ENCODE data around the gene EEF1AKMT3.
A peak's percentile ranks its signal among the peaks of the same experiment; 100 is the strongest.

EEF1AKMT3 gene

DNA sequence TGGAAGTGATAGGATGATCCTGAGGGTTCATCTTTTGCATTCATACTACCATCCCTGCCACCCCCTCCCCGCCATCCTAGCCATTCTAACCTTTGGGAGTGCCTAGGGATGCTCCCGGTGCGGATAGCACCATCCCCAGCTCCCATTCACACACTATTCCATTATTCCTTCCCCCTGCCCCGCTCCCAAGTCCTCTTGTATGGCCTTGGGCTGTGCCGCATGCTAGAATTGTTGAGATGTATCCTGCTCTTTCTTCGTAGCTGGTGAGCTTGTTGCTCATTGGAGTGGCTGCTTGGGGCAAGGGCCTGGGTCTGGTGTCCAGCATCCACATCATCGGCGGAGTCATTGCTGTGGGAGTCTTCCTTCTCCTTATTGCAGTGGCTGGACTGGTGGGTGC, 26.9 kb upstream of the EEF1AKMT3 start:
- no peak overlapping the region for H3K4me3 ChIP-seq (ENCODE audit: low read length)
- DNase-seq (ENCODE audit: low read depth, low spot score), result no peak

DNA sequence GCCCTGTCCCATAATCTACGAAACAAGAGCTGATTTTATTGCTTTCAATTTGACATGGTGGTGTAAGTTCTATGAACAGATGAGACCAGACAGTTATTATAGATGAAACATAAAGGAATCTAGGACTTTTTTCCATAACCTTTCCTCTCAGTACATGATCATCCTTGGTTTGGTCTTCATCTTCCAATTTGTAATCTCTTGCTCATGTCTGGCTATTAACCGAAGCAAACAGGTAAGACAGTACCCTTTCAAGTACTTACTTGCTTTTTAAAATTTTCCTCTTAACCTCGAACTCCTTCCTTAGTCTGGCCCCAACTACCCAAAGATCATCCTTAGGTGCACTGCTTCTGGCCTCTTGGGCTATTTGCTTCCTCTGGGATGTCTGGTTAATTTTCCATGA, 26.4 kb upstream of the EEF1AKMT3 start:
- no peak for DNase-seq (ENCODE audit: low read depth, low spot score)
- no peak overlapping the region for H3K4me3 ChIP-seq (ENCODE audit: low read length)

DNA sequence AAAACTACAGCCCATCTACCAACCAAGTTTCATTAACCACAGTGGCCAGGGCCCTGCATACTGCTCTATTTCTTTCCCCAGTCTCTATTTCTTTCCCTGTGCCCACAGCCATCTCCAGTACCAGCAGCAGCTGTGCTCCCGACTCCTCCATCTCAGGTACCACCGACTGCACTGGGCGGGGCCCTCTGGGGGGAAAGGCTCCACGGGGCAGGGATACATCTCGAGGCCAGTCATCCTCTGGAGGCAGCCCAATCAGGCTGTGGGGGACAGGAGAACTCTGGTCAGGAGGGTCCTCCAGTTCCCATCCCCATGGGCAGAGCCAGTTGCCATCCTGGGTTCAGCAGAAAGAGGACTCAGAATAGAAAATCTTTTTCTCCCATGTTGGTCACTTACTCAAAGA, 23.4 kb upstream of the EEF1AKMT3 start:
- no peak overlapping the region for H3K4me3 ChIP-seq (ENCODE audit: low read length)
- DNase-seq (ENCODE audit: low read depth, low spot score), result no peak

DNA sequence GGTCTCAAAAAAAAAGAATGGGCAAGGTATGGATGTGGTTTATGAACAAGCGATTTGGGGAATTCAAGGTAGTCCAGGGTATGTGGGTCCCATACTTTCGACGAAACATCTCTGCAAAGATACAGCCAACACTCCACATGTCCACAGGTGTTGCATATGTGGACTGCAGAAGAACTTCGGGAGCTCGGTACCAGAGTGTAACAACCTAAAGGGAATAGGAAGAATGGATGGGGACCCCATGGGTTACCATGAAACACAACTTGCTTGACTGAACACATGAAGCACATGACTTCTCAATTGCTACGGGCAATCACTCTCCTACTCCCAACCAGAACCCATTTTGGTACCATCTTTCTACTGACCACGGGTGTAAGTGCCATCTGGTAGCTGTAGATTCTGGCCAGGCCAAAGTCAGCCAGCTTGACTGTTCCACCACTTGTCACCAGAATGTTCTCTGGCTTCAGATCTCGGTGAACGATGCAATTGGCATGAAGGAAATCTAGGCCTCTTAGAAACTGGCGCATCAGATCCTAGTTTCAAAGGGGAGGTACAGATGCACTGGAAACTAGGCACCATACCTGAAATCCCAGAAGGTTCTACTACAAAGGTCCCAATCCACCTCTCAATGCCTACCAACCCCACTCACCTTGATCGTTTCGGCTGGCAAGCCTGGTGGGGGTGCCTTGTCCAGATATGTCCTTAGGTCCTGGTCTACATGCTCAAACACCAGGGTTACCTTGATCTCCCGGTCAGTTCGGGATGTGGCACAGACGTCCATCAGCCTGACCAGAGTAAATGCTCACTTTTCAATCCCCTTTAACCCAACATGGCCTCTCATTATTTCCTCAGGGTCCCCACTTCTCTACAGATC, 21.6 kb upstream of the EEF1AKMT3 start:
- H3K4me3 ChIP-seq (ENCODE audit: low read length), result peak overlapping the region; percentile 98
- no peak for DNase-seq (ENCODE audit: low read depth, low spot score)

DNA sequence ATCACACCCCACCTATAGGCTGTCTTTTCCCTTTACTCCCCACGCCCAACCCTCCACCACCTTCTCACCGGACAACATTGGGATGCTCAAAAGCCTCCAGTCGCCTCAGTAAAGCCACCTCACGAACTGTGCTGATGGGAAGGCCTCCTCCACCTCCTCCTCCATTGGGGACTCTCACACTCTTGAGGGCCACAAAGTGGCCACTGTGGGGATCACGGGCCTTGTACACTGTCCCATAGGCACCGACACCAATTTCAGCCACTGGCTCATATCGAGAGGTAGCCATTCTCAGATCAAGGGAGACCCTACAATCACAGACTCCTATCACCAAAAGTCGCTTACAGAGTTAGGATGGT, 21.0 kb upstream of the EEF1AKMT3 start:
- no peak for DNase-seq (ENCODE audit: low read depth, low spot score)
- peak overlapping the region; percentile 98 for H3K4me3 ChIP-seq (ENCODE audit: low read length)

DNA sequence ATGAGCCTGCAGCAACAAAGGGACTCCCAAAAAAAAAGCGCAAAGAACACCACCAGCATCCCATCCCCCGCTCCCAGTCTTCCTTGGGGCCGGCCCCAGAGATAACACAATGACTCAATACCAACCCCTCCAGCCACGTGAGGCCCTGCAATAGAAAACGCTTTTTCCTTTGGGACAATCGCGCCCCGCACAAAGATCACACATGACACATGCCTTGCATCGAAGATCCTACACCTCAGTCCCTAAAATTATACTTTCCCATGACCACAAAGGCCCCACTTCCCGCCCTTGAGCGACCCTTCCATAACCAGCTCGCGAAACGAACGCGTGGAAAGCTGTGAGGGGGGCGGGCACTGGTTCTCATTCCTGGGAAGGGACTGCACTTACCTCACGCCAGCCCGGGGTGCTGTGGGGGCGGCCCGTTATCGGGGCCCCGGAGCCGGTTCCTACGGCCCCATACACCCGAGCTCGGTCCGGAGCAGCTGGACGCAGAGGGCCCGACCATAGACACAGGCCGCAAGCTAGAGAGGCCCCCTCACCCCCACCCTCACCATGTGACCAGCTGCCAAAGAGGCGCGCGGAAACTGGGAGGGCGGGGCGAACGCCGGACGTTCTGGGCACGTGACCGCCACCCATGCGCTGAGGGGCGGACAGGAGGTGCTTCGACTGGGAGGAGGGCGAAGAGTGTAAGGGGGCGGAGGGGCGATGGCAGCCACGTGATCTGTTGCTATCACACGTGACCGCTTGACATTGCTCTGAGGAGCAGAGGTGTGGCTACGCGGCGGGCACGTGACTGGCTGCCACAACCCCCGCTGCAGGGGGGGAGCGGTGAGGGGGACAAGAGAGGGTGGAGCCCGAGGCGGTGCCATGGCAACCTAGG, 20.4 kb upstream of the EEF1AKMT3 start, which contains the start of gene CDK4:
CDK4 (minus strand) TSS at position 523 of the 880 bp plus-strand sequence. CDS start 593 bp downstream, outside the sequence.
- DNase-seq (ENCODE audit: low read depth, low spot score), result peak; percentile 99
- peak within 1 kb of the TSS; percentile 98 for H3K4me3 ChIP-seq (ENCODE audit: low read length)

DNA sequence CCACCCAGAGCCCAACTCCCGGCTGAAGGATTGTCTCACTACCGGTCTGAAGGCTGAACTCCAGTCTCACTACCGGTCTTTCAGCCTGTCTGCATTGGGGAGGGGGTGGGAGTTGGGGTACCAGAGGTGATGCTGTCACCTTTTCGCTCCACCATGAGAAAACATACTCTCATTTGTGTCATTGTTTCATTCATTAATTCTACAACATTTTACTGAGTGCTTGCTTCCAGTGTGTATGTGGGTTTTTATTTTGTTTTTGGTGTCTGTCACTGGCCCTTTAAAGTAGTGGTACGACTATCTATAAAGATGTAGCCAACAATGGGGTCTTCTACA, 19.8 kb upstream of the EEF1AKMT3 start:
- H3K4me3 ChIP-seq (ENCODE audit: low read length), result peak overlapping the region; percentile 52

DNA sequence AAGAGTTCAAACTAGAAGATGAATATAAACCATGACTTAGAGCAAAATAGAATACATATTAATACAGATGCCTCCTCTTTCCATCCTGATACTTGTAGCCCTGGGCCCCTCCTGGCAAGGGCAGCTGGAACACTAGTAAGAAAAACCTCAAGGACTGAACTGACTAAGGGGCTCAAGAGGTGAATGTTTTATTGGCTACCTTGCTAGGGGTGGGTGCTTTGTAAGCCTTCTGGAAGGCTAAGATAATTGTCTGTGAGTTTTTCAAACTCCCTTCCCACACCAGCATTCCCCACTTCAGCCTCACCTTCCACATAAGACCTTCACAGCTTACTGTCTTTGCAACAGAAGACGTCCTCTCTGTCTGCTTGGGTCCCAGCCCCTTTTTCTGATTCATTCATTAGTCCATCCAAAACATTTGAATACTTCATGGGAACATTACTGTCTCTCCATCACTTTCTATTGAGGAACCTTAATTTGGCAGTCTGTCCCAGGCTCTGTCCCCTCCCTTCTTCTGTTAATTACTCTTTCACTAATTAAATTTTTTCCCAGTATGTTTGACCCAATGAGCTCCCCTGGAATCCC, 18.6 kb upstream of the EEF1AKMT3 start:
- DNase-seq (ENCODE audit: low read depth, low spot score), result no peak
- H3K4me3 ChIP-seq (ENCODE audit: low read length), result peak overlapping the region; percentile 57

More for the DNA sequence above, 19.8 kb upstream of the EEF1AKMT3 start:
- DNase-seq (ENCODE audit: low read depth, low spot score), result no peak

DNA sequence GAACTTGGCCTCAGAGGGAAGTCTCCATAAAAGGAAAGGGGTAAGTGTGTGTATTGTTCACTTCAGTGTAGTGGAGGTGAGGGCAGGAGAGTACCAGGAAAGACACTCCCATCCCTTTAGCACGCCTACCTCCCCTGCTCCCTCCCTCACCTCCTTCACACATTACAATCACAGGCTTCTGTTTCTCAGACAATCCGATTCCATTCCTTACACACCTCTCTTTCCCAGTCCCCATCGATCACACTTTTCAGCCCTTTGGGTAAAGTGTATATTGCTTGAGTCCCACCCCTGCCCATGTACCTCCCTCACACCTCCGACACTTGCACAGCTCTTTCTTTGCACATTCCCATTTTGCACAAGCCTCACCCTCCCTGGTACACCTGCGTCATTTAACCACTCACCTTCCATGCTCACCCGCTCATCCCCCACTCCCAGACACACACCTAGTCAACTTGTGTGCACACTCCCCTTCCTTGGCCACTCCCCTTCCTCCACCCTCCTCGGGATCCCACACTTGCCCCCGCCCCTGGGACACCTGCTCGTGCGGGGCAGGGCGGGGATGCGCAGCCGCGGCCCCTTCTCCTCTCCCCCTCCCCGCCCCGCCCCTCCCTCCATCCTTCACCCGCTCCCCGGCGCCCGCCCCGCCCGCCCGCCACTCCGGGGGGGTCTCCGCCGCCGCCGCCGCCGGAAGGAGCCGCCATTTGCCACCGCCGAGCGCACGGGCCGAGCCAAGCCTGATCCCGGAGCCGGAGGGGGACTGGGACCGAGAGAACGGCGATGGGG, 17.8 kb upstream of the EEF1AKMT3 start, which contains the start of gene MARCHF9:
MARCHF9 (plus strand) TSS at position 693 of the 783 bp plus-strand sequence. CDS start 426 bp downstream, outside the sequence.
- peak; percentile 88 for DNase-seq (ENCODE audit: low read depth, low spot score)

DNA sequence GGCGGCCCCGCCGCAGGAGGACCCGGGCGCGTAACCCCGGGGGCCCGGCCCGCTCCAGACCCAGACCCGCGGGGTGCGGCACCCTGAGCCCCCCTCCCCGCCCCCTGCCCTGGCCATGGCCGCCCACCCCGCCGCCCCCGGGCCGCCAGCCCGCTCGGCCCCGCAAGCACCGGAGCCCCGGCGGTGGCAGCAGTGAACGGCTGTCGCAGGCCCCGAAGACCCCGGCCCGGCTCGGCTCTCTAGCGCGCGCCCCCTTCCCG, 17.3 kb upstream of the EEF1AKMT3 start:
- H3K4me3 ChIP-seq (ENCODE audit: low read length), result peak overlapping the region; percentile 57
- DNase-seq (ENCODE audit: low read depth, low spot score), result no peak

More for the DNA sequence above, 17.8 kb upstream of the EEF1AKMT3 start, which contains the start of gene MARCHF9:
- peak within 1 kb of the TSS; percentile 57 for H3K4me3 ChIP-seq (ENCODE audit: low read length)

DNA sequence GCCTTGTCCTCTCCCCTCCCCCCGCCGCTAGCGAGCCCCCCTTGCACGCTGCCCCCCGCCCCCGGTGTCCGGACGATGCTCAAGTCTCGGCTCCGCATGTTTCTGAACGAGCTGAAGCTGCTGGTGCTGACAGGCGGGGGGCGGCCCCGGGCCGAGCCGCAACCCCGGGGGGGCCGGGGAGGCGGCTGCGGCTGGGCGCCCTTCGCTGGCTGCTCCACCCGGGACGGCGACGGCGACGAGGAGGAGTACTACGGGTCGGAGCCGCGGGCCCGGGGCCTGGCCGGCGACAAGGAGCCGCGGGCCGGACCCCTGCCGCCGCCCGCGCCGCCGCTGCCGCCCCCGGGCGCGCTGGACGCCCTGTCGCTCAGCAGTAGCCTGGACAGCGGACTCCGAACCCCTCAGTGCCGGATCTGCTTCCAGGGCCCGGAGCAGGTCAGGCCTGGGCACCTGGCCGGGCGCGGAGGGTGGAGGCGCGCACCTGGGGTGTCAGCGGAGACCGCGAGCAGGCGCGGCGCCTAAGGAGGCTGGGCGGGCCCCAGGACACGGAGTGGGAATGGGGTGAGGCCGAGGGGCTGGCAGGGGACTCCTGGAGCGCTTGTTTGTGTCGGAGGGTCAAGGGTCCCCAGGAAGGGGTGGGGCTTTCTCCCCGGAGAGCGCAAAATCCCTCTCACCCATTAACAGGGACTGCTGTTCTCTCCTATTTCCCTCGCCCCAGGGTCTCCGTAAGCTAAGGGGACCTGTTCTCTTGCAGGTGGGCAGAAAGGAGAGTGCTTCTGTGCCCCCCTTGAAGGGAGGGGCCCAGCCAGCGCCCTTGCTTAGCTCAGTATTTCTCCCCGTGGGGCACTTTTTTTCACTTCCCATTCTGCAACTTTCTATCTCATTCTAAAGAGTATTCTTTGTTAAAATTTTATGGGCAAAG, 16.7 kb upstream of the EEF1AKMT3 start:
- peak overlapping the region; percentile 57 for H3K4me3 ChIP-seq (ENCODE audit: low read length)
- no peak for DNase-seq (ENCODE audit: low read depth, low spot score)

DNA sequence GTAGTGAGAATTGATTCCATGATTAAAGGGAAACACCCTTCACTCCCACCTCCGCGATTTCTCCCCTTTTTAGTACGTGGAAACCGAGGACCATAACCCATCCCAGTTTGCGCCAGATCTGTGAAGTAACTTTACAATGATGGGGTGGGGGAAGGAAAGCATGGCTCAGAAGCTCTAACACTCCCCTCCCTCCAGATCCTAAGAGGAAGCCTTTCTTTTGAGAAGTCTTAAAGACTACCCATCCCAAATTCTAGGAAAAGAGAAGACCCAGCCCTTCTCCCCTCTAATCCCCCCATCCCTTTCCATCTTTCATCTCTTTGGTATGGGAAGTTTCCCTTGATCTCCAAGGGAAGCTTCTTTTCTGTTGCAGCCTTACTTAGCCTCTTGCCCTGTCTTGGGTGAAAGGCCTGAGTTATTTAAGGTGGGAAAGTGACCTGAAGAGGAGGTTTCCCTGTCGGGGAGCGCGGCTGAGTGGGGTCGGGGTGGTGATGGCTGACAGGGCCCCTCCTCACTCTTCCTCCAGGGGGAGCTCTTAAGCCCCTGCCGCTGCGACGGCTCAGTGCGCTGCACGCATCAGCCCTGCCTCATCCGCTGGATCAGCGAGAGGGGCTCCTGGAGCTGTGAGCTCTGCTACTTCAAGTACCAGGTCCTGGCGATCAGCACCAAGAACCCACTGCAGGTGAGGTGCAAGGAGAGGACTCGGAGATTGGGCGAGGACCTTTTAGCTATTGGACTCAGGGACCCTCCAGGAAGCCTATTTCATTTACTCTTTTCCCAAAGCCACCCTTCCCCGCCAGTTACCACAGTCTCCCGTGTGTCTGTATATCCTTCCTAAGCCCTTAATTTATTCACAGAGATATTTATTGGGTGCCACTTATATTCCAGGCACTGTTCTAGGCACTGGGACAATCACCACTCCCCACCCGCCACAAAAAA, 15.7 kb upstream of the EEF1AKMT3 start:
- peak; percentile 51 for DNase-seq (ENCODE audit: low read depth, low spot score)
- peak overlapping the region; percentile 57 for H3K4me3 ChIP-seq (ENCODE audit: low read length)

DNA sequence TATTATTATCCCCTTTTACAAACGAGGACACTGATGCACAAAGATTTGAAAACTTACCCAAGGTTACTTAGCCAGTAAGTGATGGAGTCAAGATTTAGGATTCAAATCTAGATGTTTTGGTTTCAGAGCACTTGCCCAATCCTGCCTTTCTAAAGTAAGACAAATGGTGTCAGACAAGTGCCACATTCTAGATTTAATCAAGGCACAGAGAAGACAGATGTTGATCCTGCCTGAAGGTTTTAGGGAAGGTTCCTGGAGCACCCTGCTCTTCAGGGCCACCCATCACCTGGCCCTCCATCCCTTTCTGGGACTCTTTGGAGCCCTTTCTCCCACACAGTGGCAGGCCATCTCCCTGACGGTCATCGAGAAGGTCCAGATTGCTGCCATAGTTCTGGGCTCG, 14.6 kb upstream of the EEF1AKMT3 start:
- no peak overlapping the region for H3K4me3 ChIP-seq (ENCODE audit: low read length)
- no peak for DNase-seq (ENCODE audit: low read depth, low spot score)

DNA sequence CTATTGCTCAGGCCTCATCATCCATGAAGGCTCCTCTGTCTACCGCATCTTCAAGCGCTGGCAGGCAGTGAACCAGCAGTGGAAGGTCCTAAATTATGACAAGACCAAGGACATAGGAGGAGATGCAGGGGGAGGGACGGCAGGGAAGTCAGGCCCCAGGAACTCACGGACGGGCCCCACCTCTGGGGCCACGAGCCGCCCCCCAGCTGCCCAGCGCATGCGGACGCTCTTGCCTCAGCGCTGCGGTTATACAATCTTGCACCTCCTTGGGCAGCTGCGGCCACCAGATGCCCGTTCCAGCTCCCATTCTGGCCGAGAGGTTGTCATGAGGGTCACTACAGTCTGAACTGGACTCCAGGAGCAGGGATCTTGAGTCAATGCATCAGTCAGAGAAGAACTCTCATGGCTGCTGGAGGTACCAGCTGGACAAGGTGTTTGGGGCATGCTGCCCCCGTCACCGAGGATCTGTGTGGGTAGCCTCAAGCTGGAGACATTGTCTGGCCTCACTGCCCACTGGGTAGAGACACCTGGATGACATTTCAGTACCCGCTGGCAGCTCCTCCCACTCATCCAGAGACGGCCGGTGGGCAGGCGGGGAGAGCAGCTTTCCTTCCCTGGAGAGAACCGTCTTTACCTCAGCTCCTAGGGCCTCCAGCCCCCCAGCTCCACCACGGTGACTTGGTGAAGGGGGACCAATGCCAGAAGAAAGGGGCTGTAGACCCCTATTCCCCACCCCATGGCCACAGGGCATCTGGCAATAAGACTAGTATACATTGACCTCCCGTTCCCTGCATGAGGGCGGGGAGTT, 13.7 kb upstream of the EEF1AKMT3 start:
- no peak overlapping the region for H3K4me3 ChIP-seq (ENCODE audit: low read length)
- no peak for DNase-seq (ENCODE audit: low read depth, low spot score)

DNA sequence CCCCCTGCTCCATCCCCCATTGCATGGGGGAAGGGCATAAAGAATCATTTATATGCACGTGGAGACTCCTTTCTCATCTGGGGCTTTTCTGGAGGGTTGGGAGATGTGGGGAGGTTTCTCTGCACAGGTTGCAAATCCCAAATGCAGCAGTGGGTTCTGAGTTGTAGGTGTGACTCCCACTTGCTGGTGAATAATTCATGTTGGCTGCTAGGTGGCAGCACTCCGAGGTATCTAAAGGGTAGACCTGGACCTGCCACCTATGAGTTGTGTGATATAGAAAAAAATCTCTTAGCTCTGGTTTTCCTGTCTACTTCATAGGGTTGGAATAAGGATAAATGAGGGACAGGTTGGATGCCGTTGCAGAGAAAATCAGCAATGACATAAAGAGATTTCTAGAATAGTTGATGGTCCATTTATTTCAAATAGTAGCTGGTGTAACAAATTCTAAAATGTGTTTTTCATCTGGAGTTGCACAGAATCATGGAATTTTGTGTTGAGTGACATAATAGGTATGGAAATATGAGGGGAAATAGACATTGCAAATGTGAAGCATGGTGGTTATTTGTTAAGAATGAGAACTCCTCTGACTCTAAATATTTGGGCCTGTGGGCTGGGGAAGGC, 12.9 kb upstream of the EEF1AKMT3 start:
- no peak overlapping the region for H3K4me3 ChIP-seq (ENCODE audit: low read length)
- DNase-seq (ENCODE audit: low read depth, low spot score), result peak; percentile 48
